Esophagus mucosa (tissue), 1 donor: Measurements from ENCODE around the gene BTBD16. TPM values are rescaled to one million over a fixed set of nuclear protein-coding genes. Genes with fewer than 3 reads are reported as not detected.
A peak's percentile ranks its signal among the peaks of the same experiment; 100 is the strongest.

Experiments used
- ATAC-seq: fragments of 200-7000 bp; cut with Tn5 transposase; one replicate; pipeline ENCODE4 v1.9.1; 2020
- total RNA-seq: library from RNA; stranded (reverse); gene quantifications from one replicate; pipeline ENCODE4 v1.2.4, GENCODE V29; 2023
- donor health status: DM: yes; HTN: yes; CAD: no.

The BTBD16 gene
- total RNA-seq, 1 donor from 2014 or later: 0.16 TPM

DNA sequence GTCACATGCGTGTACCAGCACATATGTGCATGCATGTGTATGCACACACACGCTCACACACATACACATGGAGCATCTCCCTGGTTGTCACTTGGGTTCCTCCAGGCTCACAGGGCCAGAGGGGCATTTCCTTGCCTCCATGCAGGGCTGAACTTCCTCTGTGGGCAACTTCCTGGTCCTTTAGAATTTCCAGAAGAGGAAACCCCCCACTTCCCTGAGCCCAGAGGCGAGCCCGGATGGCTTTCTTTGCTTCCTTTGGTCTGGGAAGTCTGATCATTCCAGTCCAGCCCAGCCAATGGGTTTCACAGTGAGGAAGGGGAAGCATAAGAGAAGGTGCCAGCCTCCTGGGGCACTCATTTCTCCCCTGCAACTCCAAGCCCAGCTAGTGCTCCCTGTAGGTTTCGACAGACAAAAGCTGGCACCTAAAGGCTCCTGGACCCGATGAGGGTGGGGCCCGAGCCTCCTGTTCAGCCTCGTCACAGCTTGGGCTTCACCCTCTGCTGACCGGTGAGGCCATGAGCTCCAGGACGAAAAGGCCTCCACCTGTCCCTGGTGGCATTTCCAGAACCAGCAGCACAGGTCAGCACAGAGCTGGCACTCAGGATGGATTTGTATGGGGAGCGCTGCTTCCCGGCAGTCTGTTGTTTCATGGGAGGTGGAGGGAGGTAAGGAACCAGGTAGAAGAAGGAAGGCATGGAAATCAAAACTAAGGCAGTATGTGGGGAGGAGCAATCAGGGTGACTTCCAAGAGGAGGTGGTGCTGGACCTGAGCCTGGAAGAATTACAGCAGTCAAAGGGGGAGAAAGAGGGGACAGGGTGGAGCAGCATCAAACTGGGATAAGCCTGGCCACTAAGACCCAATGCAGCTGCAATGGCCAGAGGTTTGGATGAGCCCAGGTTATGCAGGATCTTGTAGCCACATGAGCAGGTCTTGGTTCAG, 23.7 kb downstream of the BTBD16 start:
- no peak for ATAC-seq

GRCh38 chr10:122295451-122295809, 24.3 kb downstream of the BTBD16 start:
- peak; percentile 30 for ATAC-seq

- ATAC-seq: no peak
Observed at GRCh38 chr10:122296363-122297120, 25.4 kb downstream of the BTBD16 start.

GRCh38 chr10:122297583-122297982, 26.5 kb downstream of the BTBD16 start:
- ATAC-seq: no peak

DNA sequence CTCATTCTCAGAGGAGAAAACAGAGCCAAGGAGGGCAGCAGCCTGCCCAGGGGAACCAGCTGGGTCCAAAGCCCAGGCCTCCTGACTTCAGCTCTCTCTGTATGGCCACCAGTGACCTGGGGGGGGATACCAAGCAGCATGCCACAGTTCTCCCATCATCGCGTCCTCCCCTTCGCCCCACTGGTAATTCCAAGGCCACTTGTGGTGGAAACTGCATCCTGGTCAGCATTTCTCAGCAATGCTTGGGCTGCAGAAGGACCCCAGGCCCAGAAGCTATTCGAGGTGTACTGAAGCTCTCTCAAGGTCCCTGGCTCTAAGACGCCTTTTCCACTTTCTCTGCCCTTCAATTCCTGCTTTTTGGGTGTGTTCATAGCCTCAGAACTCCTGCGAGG, 27.1 kb downstream of the BTBD16 start:
- ATAC-seq: no peak

DNA sequence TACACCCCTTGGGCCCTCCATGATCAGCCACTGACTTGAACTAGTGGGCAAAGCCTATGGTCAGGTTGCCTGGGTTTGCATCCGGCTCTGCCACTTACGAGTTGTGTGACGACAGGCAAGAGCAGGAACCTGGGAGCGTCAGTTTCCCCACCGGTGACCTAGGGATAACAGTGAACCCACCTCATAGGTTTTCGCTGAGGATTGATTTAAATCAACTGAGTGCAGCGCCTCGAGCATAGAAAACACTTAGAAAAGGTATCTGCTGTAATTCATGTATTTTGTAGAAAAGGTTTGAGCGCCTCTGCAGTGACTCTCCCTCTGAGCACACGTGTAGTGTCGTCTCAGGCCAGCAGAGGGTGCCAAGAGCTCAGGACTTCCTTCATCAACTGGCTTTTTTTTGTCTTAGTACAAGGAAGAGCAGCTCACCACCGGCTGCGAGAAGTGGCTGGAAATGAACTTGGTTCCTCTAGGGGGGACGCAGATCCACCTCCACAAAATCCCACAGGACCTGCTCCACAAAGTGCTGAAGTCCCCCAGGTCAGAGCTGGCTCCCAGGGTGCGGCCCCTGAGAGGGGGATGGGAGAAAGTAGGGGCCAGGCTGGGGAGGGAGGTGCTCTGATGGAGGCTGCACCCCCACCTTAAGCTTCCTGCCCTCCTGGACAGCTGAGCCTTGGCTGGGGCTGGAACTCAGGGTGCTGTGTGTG, 27.7 kb downstream of the BTBD16 start:
- peak; percentile 82 for ATAC-seq

DNA sequence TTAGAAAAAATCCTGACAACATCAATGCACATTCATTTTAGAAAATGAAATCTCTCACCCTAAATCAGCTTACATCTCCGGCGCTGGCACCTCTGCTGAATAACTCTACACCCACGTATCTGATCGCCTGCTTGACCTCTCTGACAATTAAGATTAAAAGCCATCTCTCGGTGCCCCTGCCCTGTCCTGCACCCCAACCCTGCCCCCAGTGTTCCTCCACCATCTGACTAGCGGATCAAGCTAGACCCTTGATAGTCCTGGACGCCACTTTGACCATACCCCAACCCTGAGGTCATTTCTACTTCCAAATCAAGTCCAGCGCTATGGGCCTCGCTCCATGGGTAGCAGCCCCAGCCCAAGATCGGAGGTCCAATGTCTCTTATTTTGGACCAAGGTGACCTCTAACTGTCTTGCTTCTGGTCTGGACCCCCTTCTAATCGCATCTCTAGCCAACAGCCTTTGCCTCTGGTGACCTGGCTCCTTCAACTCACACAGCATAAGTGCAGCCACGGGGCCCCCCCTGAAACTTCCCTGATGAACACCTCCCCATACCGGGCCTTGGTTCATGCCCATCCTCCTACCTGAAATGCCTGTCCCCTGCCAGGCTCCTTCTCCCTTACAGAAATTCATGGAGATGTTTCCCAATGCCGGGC, 28.5 kb downstream of the BTBD16 start:
- no peak for ATAC-seq

DNA sequence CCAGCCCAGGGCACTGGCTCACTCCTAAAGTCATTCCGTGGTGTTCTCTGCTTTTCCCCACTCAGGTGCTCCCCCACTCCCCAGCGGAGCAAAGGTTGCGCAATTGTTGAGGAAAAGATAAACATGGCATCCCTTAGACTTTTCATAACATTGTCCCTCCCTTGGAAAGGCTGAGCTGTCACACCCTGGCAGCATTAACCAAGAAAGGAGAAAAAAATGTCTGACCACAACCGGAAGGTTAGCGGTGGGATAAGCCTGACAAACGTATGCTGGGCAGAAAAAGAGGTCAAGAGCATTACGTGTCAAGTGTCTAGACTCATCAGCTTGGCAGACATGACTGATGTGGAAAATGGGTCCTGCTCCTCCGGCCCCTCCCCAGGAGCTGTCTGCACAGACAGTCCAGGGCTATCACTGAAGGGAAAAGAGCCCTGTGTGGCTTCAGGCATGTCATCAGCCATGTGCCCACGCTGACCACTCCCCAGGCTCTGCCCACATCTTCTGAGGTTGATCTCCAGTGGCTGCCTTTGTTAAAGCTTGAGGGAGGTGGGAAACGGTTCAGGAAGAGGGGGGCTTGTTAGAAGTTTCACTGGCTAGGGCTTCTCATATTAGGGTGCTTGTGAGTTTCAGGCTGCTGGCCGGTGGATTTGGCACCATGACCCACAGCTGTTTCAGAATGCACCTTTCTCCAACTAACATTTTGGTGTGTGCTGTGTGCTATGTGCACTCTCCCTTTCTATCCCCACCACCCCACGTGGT, 30.1 kb downstream of the BTBD16 start:
- no peak for ATAC-seq

DNA sequence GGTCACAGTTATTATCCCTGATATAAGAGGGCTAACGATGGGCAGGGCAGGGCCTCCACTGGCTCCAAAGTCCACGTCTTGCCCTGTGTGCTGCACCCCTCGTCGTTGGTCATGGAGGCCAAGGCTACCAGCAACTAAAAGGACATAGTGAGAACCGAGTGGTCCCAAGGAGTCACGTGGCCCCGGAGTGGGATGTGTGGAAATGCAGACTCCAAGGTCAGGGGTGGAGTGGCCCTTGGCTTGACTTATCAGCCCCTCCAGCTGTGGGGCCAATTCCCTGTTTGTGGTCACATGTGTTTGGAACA, 30.7 kb downstream of the BTBD16 start:
- no peak for ATAC-seq

DNA sequence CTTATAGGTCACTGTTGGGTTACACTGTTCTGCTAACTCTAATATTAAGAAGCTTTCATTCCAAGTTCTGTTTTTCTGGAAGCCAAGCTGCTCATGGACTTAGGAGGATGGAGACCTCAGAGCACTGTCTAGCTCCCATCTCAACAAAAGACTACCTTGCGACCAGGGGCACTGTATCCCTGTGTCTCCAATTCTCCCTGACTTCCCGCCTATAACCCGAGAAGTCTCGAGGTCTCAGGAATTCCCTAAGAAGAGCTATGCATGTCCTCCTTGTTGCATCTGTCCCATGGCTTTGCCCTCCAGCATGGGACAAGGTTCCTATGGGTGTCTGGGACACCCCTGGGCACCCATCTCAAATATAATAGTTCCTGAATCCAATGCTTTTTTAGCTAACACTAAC, 31.2 kb downstream of the BTBD16 start:
- ATAC-seq: no peak

DNA sequence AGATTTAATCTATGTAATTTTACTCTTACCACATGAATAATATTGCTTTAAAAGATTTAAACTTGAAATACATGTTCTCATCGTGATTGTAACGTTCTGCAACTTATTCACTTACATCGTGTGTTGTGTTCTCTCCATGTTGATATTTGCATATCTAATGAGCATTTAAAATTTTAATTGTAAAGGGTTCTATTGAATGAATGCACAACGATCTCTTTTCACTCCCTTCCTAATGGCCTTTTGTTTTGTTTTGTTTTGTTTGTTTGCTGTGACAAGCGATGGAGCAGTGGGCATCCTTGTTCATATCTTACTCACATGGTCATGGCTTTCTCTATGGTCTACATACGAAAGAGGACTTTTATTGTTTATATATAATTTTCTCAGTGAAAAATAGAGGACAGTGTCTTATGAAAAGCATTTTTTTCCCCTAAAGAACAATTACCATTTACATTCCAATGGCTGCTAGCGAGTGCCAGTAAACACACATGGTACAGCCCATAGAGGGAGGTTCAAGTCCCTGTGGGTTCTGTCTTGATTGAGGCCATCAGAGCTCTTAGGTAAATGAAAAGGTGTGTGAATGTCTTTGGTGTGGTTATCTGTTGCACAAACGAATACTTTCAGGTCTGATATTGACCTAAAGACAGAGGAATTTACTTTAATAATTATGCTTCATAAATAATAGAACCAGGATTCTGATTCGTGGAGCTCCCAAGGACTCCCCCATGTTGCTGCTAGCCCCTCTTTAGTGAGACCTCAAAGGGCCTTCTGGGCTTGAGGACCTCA, 32.4 kb downstream of the BTBD16 start:
- no peak for ATAC-seq

DNA sequence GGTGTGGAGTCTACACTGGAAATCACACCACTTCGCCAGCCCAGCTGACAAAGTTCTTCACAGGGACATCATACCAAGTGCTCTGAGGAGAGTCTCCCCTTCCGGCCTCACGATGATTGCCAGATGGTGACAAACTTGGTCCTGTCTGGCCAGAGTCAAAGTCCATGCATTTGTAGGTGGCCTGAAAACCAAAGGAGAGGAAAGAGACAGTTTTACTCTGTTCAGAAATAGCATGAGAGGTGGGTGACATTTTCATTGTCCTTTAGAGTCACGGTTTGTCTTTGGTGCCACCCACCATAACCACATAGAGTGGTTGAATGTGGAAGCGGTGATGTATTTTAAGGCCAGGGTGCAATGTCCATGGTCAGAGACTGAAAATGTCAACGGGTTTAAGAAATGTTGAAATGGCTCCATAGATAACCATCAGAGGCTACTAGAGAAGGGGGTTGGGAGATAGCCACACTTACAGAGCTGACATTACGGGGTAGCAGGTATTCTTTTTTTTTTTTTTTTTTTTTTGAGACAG, 33.0 kb downstream of the BTBD16 start:
- no peak for ATAC-seq

- ATAC-seq: no peak
Observed at GRCh38 chr10:122306282-122306681, 35.2 kb downstream of the BTBD16 start.

GRCh38 chr10:122306744-122307143, 35.6 kb downstream of the BTBD16 start:
- ATAC-seq: no peak

- ATAC-seq: peak; percentile 77
Observed at GRCh38 chr10:122307669-122308416, 36.7 kb downstream of the BTBD16 start.

GRCh38 chr10:122308417-122309141, 37.5 kb downstream of the BTBD16 start:
- ATAC-seq: peak; percentile 68

DNA sequence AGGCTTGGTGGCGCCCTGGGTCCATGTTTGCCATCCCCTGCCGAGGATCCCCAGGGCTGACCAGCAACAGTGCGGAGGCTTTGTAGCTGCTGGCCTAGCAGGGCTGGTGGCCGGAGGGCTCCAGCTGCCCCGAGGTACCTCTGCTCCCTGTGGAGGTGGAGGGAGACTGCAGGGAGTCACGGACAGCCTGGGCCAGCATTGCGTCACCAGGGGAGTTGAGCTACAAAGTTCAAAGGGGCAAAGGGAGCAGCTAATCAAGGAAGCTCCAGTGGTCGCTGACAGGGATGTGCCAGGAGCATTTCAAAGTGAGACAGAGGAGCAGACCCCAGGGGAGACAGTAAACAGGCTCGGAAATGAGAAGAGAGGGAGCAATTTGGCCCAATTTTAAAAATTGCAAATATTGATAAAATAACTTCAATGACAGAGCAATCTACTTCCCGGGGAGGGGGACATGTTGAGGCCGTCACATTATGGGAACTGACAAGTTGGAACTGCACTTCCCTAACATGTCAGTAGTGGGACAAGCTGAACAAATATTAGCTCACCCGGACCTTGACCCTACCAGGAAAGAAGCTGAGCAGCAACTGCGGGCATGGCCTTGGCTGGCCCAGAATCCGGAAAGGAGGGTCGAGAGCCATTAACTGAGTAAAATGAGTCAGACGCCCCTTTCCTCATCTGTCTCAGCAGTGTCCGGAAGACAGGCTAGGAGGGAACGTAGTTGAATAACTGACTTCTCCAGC, 39.4 kb downstream of the BTBD16 start:
- ATAC-seq: peak; percentile 49

- no peak for ATAC-seq
Observed at GRCh38 chr10:122311051-122311410, 39.9 kb downstream of the BTBD16 start.

GRCh38 chr10:122311716-122312115, 40.6 kb downstream of the BTBD16 start:
- ATAC-seq: no peak
